GM19099 (cell line): ENCODE results near the gene TUBG2.

Experiments
- POLR2A ChIP-seq: IDR thresholded peaks from 3 replicates; pipeline ENCODE4 v1.6.1; 2011; ENCODE audit warnings: low read depth; ENCODE audit not compliant: insufficient read length; ENCODE audit errors: extremely low read depth

The TUBG2 gene

DNA sequence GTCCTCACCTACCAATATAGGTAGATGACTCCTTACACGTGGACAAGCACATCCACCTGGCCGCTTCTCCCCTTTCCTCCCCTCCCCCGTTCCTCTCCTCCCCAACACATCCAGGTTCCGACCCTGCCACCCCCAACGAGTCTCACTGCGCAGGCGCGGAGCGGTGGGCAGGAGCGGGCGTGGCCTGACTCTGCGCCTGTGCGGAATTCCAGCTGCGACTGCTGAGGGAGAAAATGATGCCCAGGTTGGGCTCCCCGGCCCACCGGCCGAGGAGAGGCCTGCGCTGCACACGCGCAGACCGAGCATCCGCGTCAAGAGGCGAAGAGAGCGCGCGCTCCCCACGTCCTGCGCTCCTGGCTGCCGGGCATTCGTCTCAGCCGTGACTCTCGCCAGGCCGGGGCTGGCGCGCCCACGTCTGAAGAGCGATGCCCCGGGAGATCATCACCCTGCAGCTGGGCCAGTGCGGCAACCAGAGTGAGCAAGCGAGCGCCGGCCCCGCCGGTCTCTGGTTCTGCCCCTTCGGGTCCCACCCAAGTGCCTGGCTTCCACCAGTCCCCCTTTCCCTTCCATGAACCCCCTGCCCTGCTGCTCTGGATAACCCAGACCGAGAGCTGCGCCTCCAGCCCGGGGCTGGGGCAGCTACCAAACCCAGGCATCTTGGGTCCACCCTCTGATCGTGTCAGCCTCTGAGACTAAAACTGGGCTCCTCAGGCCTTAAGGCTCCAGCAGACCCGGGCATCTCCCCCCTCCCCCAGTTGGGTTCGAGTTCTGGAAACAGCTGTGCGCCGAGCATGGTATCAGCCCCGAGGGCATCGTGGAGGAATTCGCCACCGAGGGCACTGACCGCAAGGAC lies at the start of gene TUBG2:
TUBG2 (plus strand) TSS at position 206 of the 853 bp plus-strand sequence; CDS start at position 426, 220 bp downstream.
- peak; percentile 77 for TF ChIP-seq POLR2A

DNA sequence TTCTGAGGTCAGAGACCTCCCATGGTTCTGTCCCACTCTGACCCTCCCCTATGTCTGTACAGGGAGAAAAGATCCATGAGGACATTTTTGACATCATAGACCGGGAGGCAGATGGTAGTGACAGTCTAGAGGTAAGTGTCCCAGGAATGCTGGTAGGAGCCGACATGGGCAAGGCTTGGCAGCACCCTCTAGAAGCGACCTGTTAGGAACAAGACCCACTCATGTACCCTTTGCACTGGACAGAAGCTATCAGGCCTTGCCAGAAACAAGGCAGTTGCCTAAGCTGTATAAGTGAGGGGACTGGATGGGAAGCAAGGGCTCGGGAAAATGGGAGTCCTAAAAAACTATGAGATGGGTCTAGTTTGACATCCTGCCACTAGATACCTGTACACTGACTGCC lies 47.1 kb upstream of the TUBG2 start:
- no peak for TF ChIP-seq POLR2A

DNA sequence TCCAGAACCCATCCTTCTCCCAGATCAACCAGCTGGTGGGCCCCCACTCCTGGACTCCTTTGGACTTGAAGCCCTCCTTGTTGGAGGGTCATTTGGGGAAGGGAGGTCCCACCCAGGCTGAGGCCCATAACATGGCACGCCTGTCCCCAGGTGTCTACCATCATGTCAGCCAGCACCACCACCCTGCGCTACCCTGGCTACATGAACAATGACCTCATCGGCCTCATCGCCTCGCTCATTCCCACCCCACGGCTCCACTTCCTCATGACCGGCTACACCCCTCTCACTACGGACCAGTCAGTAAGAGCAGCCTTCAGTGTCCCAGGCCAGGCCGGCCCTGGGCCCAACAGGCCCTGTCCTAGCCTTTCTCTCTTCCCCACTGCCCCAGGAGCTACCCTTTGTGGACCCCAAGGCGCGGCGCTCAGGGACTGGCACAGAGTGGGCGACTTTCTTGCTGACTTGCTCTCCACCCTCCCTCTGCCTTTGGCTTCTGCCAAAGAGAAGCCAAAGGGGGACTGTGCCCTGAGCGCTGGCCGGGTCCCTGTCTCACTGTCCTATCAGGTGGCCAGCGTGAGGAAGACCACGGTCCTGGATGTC lies 45.3 kb upstream of the TUBG2 start:
- no peak for TF ChIP-seq POLR2A

DNA sequence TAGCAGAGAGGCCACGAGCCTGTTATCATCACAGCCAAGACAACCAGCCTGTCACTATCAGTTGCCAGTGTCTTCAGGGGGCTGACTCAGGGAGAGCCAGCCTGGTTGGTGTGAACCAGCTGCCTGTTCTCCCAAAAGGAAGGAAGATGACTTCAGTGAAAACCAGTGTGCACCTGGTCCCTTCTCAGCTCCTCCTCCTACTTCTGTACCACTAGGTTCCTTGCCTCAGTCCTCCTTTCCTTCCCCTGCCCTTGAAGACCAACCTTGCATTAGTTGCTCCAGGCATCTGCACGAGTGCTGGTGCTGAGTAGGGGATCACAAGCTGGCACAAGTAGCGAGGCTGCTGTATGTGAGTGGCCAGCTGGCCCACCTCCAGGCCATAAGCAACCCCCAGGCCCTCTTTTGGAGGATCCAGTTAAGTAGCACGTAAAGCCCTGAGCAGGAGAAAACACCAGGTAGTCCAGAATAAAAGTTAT lies 41.1 kb upstream of the TUBG2 start:
- no peak for TF ChIP-seq POLR2A

DNA sequence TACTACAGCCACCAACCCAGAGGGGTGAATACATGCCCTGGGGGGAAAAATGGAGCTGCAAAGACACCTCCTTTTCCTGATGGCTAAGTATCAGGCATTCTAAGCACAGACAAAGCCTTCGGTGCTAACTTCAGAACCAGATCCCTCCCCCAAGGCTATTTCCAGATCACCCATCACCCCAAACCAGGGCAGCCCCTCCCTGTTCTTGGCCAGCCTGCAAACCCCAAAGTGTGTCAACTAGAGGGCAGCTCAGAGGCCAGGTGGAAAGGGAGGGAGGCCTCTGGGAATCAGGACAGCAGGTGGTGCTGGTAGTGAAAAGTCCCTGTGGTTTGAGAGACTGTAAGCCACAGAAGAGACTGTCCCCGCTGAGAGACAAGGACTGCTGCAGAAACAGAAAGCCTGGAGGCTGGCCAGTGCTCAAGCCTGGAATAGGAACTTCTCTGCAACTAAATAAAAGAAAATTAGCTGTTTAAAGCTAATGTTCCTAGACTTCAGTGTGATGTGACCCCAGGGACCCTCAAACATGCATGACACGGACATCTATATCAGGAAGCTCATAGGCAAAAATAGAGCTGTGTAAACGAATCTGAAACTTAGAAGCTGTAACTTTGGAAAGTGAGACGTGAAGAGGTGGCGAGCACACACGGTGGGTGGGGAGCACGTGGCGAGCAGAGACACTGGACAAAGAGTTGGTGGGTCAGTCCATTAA lies 40.5 kb upstream of the TUBG2 start:
- TF ChIP-seq POLR2A: peak; percentile 43

DNA sequence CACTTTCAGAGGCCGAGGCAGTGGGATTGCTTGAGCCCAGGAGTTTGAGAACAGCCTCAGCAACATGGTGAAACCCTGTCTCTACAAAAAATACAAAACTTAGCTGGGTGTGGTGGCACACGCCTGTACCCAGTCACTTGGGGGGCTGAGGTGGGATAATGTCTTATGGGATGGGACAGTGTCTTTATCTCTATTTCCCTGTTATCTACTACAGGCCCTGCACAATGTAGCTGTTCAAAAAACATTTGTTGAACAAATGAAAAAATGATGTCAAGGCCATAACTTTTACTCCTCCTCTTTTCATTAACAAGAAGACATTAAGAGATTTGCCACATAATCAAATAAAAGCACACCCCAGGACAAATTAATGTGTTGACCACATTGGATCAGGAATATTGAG lies 35.8 kb upstream of the TUBG2 start:
- no peak for TF ChIP-seq POLR2A

DNA sequence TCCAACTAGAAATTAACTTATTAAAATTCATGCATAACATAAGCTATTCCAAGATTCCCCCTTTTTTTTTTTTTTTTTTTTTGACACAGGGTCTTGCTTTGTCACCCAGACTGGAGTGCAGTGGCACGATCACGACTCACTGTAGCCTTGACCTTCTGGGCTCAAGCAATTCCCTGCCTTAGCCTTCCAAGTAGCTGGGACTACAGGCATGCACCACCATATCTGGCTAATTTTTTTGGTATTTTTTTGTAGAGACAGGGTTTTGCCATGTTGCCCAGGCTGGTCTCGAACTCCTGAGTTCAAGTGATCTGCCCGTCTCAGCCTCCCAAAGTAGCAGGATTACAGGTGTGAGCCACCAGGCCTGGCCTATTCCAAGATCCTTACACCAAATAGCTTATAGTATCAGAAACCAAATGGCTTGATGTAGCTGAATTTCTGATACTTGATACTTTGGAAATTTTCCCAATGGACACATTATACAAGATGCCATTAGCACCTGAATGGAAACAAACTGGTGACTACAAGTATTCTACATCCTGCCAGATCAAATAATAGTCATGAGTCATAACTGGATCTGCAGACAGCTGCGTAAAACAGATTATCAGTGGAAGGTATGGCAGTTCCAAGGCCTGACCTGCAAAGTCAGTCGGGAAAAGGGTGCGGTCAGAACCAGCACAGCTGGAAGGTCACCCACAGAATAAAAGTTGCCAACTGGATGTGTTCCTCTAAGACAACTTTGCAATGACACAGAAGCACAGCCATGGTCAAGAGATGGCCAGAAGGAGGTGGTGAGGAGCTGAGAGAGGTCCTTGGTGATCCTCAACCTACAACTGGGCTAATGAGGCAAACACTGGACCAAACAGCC lies 35.1 kb upstream of the TUBG2 start:
- TF ChIP-seq POLR2A: no peak

DNA sequence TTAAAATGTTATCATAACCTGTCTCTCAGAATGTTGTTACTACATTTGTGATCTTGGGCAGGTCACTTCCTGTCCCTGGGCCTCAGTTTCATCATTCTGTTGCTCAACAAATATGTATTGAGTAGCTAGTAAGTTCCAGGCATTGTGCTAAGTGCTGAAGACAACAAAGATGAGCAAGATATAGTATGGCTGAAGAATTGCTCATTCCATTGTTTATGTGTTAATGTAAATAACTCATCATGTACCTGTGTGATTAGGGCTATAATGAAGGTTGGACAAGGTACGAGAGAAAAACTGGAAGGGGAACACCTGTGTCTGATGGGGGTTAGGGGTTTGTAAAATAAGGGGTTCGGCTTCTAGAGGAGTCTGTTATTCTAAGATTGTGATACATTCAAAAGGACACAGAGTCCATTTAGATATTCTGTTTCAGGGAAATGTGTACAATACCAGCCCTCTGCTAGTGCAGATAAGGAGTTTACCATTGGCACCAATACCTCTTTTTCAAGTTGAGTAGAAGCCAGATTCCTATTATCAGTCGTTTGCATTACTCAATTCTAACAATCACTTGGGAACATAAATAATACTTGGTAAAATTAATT lies 29.6 kb upstream of the TUBG2 start:
- TF ChIP-seq POLR2A: no peak

DNA sequence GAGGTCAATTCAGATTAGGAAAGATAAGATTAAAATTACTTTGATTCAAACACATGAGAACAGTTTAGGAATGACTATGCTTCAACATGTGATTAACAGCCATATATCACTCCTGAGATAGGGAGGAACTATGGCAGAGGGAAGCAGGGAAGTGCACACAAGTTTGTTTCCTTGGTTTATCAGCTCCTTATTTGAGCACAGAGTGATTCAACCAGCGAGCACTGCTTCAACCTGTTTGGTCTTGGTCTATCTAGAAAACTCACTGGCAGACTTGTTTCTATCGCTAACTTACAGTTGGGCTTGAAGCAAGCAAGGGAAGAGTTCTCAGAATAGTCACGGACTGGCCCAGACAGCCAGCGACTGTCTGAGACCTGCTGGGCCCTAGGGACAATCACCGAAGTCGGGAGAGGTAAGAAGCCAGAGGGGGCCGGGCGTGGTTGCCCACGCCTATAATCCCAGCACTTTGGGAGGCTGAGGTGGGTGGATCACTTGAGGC lies 26.1 kb upstream of the TUBG2 start:
- TF ChIP-seq POLR2A: no peak

DNA sequence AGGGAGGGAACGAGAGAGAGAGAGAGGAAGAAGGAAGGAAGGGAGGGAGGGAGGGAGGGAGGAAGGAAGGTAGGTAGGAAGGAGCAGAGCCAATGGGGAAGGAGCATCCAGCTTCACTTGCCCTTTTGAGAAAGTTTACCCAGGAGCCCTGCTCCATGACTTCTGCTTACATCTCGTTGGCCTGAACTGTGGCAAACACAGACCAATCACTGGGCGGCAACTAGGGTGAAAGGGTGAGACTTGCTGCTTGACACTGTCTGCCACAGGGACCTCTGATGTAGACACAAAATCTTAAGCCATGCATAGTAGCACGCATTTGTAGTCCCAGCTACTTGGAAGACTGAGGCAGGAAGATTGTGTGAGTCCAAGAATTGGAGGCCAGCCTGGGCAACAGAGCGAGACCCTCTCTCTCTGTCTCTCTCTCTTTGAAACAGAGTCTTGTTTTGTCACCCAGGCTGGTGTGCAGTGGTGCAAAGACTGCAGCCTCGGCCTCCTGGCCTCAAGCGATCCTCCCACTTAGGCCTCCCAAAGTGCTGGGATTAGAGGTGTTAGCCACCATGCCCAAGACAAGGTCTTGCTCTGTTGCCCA lies 19.5 kb upstream of the TUBG2 start:
- TF ChIP-seq POLR2A: no peak

DNA sequence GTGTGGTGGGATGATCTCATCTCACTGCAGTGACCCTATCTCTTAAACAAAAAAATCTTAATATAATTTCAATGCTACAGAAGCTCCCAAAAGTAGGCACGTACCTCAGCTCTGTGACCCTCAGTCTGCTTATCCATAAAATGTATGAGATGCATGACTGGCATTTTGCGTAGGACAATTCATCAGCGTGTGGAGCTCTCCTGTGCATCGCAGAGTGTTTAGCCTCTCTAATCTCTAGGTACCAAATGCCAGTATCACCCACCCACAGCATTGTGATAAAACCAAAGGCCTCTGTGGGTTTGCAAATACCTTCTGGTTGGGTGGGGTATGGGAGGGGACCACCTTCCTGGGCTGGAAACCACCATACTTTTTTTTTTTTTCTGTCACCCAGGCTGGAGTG lies 19.0 kb upstream of the TUBG2 start:
- no peak for TF ChIP-seq POLR2A

DNA sequence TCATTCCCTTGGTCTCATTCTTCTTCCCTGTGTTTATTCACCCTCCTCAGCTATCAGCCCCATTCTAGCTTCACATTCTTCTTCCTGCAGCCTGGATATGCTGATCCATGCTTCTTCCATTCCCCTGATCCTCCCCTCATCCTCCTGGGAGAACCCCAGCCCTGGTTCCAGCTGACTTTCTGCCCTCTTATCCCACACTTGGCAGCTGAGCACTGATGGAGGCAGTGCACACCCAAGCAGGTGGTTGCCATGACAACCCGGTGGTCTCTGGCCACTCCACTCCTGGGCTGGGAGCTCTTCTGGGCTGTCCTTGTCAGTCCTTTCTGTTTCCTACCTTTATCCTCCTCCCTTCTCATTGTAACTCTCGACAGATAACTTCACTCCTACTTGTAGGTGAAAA lies 16.7 kb upstream of the TUBG2 start:
- TF ChIP-seq POLR2A: no peak

DNA sequence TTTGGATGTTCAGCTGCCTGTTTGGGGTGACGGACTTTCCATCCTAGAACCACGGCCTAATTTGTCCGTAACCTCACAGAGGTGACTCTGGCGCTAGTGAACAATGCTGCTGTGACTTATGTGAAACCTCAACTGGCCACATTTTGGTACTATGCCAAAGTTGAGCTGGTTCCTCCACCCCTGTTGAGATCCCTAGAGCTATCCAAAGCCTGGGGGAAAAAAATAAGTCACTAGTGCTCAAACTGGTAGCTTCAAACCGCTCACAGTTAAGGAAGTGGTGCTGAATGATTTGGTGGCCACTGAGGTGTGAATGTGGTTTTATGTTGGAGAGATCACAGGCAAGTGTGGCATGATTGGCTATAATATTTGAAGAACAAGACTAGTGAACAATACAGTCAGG lies 11.3 kb upstream of the TUBG2 start:
- TF ChIP-seq POLR2A: no peak

DNA sequence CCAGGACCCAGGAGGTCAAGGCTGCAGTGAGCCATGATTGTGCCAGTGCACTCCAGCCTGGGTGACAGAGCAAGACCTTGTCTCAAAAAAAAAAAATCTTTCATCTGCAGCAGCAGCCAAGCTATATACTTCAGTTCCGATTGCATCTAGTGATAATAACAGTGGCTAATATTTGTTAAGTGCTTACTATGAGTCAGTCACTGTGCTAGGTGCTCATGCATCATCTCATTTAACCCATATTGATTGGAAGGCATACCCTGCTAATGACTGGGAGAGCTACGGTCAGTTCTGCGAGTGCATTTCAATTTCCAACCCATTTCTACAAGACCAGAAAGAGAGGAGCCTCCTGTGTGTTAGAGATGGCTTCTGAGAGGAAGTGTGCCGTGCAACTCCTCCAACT lies 7.7 kb upstream of the TUBG2 start:
- TF ChIP-seq POLR2A: no peak
